ENCODE data around the gene MARF1.

MARF1 gene

GRCh38 chr16:15592324-15592723, 50.6 kb downstream of the MARF1 start:
- H3K4me3 ChIP-seq (ENCODE audit: control insufficient read depth, low read depth, low read length): no peak overlapping the region
- no peak for DNase-seq (ENCODE audit: low read depth)
- TF ChIP-seq, protein P1, sequence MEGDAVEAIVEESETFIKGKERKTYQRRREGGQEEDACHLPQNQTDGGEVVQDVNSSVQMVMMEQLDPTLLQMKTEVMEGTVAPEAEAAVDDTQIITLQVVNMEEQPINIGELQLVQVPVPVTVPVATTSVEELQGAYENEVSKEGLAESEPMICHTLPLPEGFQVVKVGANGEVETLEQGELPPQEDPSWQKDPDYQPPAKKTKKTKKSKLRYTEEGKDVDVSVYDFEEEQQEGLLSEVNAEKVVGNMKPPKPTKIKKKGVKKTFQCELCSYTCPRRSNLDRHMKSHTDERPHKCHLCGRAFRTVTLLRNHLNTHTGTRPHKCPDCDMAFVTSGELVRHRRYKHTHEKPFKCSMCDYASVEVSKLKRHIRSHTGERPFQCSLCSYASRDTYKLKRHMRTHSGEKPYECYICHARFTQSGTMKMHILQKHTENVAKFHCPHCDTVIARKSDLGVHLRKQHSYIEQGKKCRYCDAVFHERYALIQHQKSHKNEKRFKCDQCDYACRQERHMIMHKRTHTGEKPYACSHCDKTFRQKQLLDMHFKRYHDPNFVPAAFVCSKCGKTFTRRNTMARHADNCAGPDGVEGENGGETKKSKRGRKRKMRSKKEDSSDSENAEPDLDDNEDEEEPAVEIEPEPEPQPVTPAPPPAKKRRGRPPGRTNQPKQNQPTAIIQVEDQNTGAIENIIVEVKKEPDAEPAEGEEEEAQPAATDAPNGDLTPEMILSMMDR (IDR thresholded peaks at IDR 0.05; ENCODE audit: control insufficient read depth, insufficient read depth, low read depth, low read length, missing control alignments): no peak

DNA sequence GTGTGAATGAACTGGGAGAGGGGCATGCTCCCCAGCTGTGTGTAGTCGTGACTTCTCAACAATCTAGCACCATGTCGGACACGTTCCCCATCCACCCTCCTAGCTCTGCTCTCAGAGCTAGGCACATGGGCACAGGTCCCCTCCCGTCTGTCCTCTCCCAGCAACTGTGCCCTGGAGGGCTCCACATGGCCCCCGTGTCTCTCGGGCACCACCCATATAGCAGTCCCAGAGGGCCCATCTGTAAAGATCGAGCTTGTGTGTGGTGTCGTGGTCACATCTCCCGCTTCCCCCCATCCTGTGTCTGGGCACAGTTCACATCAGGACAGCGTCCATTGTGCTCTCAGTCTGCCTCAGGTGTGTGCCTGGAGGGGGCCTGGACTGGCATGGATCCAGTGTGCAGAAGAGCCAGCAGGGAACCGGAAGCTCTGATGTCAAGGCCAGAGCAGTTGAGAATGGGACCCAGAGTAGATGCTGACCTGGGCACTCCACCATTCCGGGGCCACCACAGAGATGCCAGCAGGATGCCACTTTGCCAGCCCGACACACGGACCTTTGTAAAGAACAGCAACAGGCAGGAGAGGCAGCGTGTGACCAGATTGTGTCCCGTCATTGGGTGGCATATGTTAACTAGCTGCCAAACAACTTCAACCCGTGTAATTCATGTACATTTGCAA, 55.7 kb downstream of the MARF1 start:
- DNase-seq (ENCODE audit: low read depth): no peak
- H3K4me3 ChIP-seq (ENCODE audit: control insufficient read depth, low read depth, low read length): no peak overlapping the region
- TF ChIP-seq, protein P1 (IDR thresholded peaks at IDR 0.05; ENCODE audit: control insufficient read depth, insufficient read depth, low read depth, low read length, missing control alignments): no peak

DNA sequence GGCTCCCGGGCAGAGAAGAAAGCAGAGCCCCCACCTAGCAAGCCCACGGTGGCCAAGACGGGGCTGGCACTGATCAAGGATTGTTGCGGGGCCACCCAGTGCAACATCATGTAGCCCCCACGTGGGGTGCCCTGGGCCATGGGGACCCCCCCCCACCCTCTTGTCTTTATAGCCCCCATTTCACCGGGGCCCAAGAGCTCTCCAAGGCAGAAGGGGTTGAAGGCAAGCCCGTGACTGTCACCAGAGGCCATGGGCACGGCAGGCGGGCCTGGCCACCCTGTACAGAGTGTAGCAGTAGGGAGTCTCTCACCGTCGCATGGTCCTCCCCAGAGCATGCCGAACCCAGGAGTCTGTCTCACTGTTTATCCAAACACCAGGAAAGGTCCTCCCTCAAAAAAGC, 56.2 kb downstream of the MARF1 start:
- TF ChIP-seq, protein P1 (IDR thresholded peaks at IDR 0.05; ENCODE audit: control insufficient read depth, insufficient read depth, low read depth, low read length, missing control alignments): no peak
- no peak for DNase-seq (ENCODE audit: low read depth)
- H3K4me3 ChIP-seq (ENCODE audit: control insufficient read depth, low read depth, low read length): no peak overlapping the region

GRCh38 chr16:15585956-15586355, 57.0 kb downstream of the MARF1 start:
- TF ChIP-seq, protein P1 (IDR thresholded peaks at IDR 0.05; ENCODE audit: control insufficient read depth, insufficient read depth, low read depth, low read length, missing control alignments): no peak
- no peak for DNase-seq (ENCODE audit: low read depth)

GRCh38 chr16:15583526-15583925, 59.4 kb downstream of the MARF1 start:
- TF ChIP-seq, protein P1 (IDR thresholded peaks at IDR 0.05; ENCODE audit: control insufficient read depth, insufficient read depth, low read depth, low read length, missing control alignments): no peak
- DNase-seq (ENCODE audit: low read depth): no peak
- no peak overlapping the region for H3K4me3 ChIP-seq (ENCODE audit: control insufficient read depth, low read depth, low read length)

More at GRCh38 chr16:15585956-15586355, 57.0 kb downstream of the MARF1 start:
- H3K4me3 ChIP-seq (ENCODE audit: control insufficient read depth, low read depth, low read length): no peak overlapping the region

DNA sequence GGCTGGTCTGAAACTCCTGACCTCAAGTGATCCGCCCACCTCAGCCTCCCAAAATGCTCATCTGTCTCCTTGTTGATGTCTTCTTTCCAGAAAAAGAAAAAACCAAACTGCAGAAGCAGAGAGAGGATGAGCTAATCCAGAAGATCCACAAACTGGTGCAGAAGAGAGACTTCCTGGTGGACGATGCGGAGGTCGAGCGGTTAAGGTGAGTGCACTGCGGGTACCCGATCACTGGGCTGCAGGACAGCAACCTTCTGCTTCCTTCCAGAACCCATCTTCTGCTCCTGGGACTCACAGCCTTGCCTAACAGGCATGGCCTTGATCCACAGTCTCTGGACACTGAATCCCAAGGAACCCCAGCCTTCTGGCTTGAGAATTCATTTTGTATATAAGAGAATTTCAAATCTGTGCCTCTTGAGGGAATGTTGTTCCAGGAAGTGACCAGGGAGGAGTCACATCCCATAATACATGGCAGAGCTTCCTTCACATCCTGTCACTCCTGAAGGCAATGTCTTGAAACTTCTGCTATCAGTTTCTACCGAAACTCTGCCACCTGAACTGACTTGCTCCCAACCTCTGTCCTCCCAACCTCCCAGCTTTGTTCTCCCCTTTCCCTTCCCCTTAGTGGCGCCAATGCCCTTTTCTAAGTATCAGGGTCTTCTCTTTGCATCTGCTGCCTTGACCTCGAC, 61.7 kb downstream of the MARF1 start:
- TF ChIP-seq, protein P1 (IDR thresholded peaks at IDR 0.05; ENCODE audit: control insufficient read depth, insufficient read depth, low read depth, low read length, missing control alignments): no peak
- H3K4me3 ChIP-seq (ENCODE audit: control insufficient read depth, low read depth, low read length): no peak overlapping the region
- no peak for DNase-seq (ENCODE audit: low read depth)
